ENCODE results near the gene SLC45A3.

SLC45A3 gene

GRCh38 chr1:205675247-205675646 is 5.1 kb downstream of the SLC45A3 start:
- H3K9me3 ChIP-seq = no peaks in the 10 kb centered on the region
- DNase-seq = no peak
- peaks cover 7% of the 10 kb centered on the region; the same call in 1 of the 2 replicates for H3K27me3 ChIP-seq
- H3K4me1 ChIP-seq = no peaks in the 10 kb centered on the region
- no peak overlapping the region for H3K4me3 ChIP-seq (ENCODE audit: low read depth, low read length)
- TF ChIP-seq CTCF (IDR thresholded peaks at IDR 0.05; ENCODE audit: low read depth, low read length) = no peak
- H3K36me3 ChIP-seq = no peaks in the 10 kb centered on the region

GRCh38 chr1:205672970-205673369 is 7.3 kb downstream of the SLC45A3 start:
- H3K4me1 ChIP-seq = no peaks in the 10 kb centered on the region
- no peaks in the 10 kb centered on the region for H3K27me3 ChIP-seq
- H3K9me3 ChIP-seq = no peaks in the 10 kb centered on the region
- no peak for TF ChIP-seq CTCF (IDR thresholded peaks at IDR 0.05; ENCODE audit: low read depth, low read length)
- H3K4me3 ChIP-seq (ENCODE audit: low read depth, low read length) = no peak overlapping the region
- no peaks in the 10 kb centered on the region for H3K36me3 ChIP-seq
- DNase-seq = no peak

GRCh38 chr1:205672395-205672889 is 7.9 kb downstream of the SLC45A3 start:
- no peaks in the 10 kb centered on the region for H3K4me1 ChIP-seq
- no peak overlapping the region for H3K4me3 ChIP-seq (ENCODE audit: low read depth, low read length)

GRCh38 chr1:205670611-205671430 is 9.5 kb downstream of the SLC45A3 start:
- Histone ChIP-seq H3K4me3 (ENCODE audit: low read depth, low read length) (no peak overlapping the region), H3K4me1 (no peaks in the 10 kb centered on the region), H3K27me3 (no peaks in the 10 kb centered on the region), H3K36me3 (no peaks in the 10 kb centered on the region), H3K9me3 (no peaks in the 10 kb centered on the region)
- TF ChIP-seq CTCF (IDR thresholded peaks at IDR 0.05; ENCODE audit: low read depth, low read length) = no peak
- no peak for DNase-seq

More at GRCh38 chr1:205672395-205672889, 7.9 kb downstream of the SLC45A3 start:
- TF ChIP-seq CTCF (IDR thresholded peaks at IDR 0.05; ENCODE audit: low read depth, low read length) = no peak
- Histone ChIP-seq H3K27me3 (no peaks in the 10 kb centered on the region), H3K9me3 (no peaks in the 10 kb centered on the region), H3K36me3 (no peaks in the 10 kb centered on the region)
- no peak for DNase-seq

- Histone ChIP-seq H3K27me3 (no peaks in the 10 kb centered on the region), H3K4me1 (no peaks in the 10 kb centered on the region), H3K9me3 (no peaks in the 10 kb centered on the region), H3K36me3 (no peaks in the 10 kb centered on the region), H3K4me3 (ENCODE audit: low read depth, low read length) (no peak overlapping the region)
- no peak for DNase-seq
- no peak for TF ChIP-seq CTCF (IDR thresholded peaks at IDR 0.05; ENCODE audit: low read depth, low read length)
These were observed 10.2 kb downstream of the SLC45A3 start for GRCh38 chr1:205670150-205670446.

Measured in BE2C (cell line).